Measurements from ENCODE around the gene SESTD1.
"Not testable (repeated sequence)": the region's sequence is repeated elsewhere in the genome, so short reads cannot be mapped to it uniquely, and the experiment has no call there.

SESTD1 gene

GRCh38 chr2:179237209-179237946 is 27.3 kb downstream of the SESTD1 start:
- no peak for DNase-seq
- Mint-ChIP-seq H3K27ac (no peak overlapping the region), H3K4me1 (ENCODE audit: low read depth) (peaks cover 36% of the 10 kb centered on the region), H3K36me3 (ENCODE audit: low read depth) (no peaks in the 10 kb centered on the region), H3K4me3 (no peak overlapping the region), H3K27me3 (no peaks in the 10 kb centered on the region), H3K9me3 (no peaks in the 10 kb centered on the region)

- H3K4me3 Mint-ChIP-seq, result no peak overlapping the region
- H3K4me1 Mint-ChIP-seq (ENCODE audit: low read depth), result peaks cover 32% of the 10 kb centered on the region
- H3K36me3 Mint-ChIP-seq (ENCODE audit: low read depth), result no peaks in the 10 kb centered on the region
- H3K9me3 Mint-ChIP-seq, result no peaks in the 10 kb centered on the region
- H3K27ac Mint-ChIP-seq, result no peak overlapping the region
- no peak for DNase-seq
- H3K27me3 Mint-ChIP-seq, result no peaks in the 10 kb centered on the region
These were observed 29.0 kb downstream of the SESTD1 start for GRCh38 chr2:179235463-179236108.

GRCh38 chr2:179234658-179235240 is 29.9 kb downstream of the SESTD1 start:
- Mint-ChIP-seq H3K36me3 (ENCODE audit: low read depth) (no peaks in the 10 kb centered on the region), H3K4me3 (no peak overlapping the region), H3K4me1 (ENCODE audit: low read depth) (peaks cover 23% of the 10 kb centered on the region), H3K9me3 (no peaks in the 10 kb centered on the region), H3K27ac (no peak overlapping the region), H3K27me3 (no peaks in the 10 kb centered on the region)
- DNase-seq, result no peak

GRCh38 chr2:179233626-179234430 is 30.8 kb downstream of the SESTD1 start:
- Mint-ChIP-seq H3K4me1 (ENCODE audit: low read depth) (peaks cover 14% of the 10 kb centered on the region), H3K27me3 (no peaks in the 10 kb centered on the region), H3K4me3 (no peak overlapping the region), H3K36me3 (ENCODE audit: low read depth) (no peaks in the 10 kb centered on the region), H3K9me3 (no peaks in the 10 kb centered on the region), H3K27ac (no peak overlapping the region)
- no peak for DNase-seq

- Mint-ChIP-seq H3K9me3 (no peaks in the 10 kb centered on the region), H3K36me3 (ENCODE audit: low read depth) (no peaks in the 10 kb centered on the region), H3K27ac (no peak overlapping the region), H3K4me1 (ENCODE audit: low read depth) (peaks cover 7% of the 10 kb centered on the region), H3K4me3 (no peak overlapping the region), H3K27me3 (no peaks in the 10 kb centered on the region)
- DNase-seq, result no peak
These were observed 31.5 kb downstream of the SESTD1 start for GRCh38 chr2:179233083-179233490.

GRCh38 chr2:179226961-179227259 is 37.7 kb downstream of the SESTD1 start:
- Mint-ChIP-seq H3K27me3 (no peaks in the 10 kb centered on the region), H3K36me3 (ENCODE audit: low read depth) (no peaks in the 10 kb centered on the region), H3K4me3 (no peak overlapping the region), H3K9me3 (no peaks in the 10 kb centered on the region), H3K4me1 (ENCODE audit: low read depth) (no peaks in the 10 kb centered on the region), H3K27ac (no peak overlapping the region)
- DNase-seq, result no peak

- Mint-ChIP-seq H3K4me1 (ENCODE audit: low read depth) (no peaks in the 10 kb centered on the region), H3K27me3 (no peaks in the 10 kb centered on the region), H3K36me3 (ENCODE audit: low read depth) (no peaks in the 10 kb centered on the region), H3K9me3 (no peaks in the 10 kb centered on the region), H3K4me3 (no peak overlapping the region), H3K27ac (no peak overlapping the region)
- no peak for DNase-seq
These were observed 38.2 kb downstream of the SESTD1 start for GRCh38 chr2:179226203-179226960.

- no peaks in the 10 kb centered on the region for H3K4me1 Mint-ChIP-seq (ENCODE audit: low read depth)
- H3K4me3 Mint-ChIP-seq, result no peak overlapping the region
- H3K27ac Mint-ChIP-seq, result no peak overlapping the region
- no peaks in the 10 kb centered on the region for H3K36me3 Mint-ChIP-seq (ENCODE audit: low read depth)
- H3K9me3 Mint-ChIP-seq, result no peaks in the 10 kb centered on the region
- no peaks in the 10 kb centered on the region for H3K27me3 Mint-ChIP-seq
- no peak for DNase-seq
These were observed 40.3 kb downstream of the SESTD1 start for GRCh38 chr2:179224361-179224760.

GRCh38 chr2:179222076-179222475 is 42.6 kb downstream of the SESTD1 start:
- H3K4me3 Mint-ChIP-seq, result no peak overlapping the region
- no peaks in the 10 kb centered on the region for H3K4me1 Mint-ChIP-seq (ENCODE audit: low read depth)
- DNase-seq, result no peak
- no peaks in the 10 kb centered on the region for H3K27me3 Mint-ChIP-seq
- H3K27ac Mint-ChIP-seq, result no peak overlapping the region
- no peaks in the 10 kb centered on the region for H3K36me3 Mint-ChIP-seq (ENCODE audit: low read depth)
- H3K9me3 Mint-ChIP-seq, result no peaks in the 10 kb centered on the region

GRCh38 chr2:179218848-179219594 is 45.6 kb downstream of the SESTD1 start:
- DNase-seq, result peak; percentile 50
- H3K27me3 Mint-ChIP-seq, result no peaks in the 10 kb centered on the region
- no peak overlapping the region for H3K4me3 Mint-ChIP-seq
- peaks cover 1% of the 10 kb centered on the region for H3K4me1 Mint-ChIP-seq (ENCODE audit: low read depth)
- no peak overlapping the region for H3K27ac Mint-ChIP-seq
- no peaks in the 10 kb centered on the region for H3K9me3 Mint-ChIP-seq
- no peaks in the 10 kb centered on the region for H3K36me3 Mint-ChIP-seq (ENCODE audit: low read depth)

GRCh38 chr2:179214671-179215070 is 50.0 kb downstream of the SESTD1 start:
- not testable (repeated sequence) for H3K27ac Mint-ChIP-seq; H3K9me3 Mint-ChIP-seq; H3K4me1 Mint-ChIP-seq (ENCODE audit: low read depth); H3K4me3 Mint-ChIP-seq; DNase-seq; H3K27me3 Mint-ChIP-seq; H3K36me3 Mint-ChIP-seq (ENCODE audit: low read depth)

- Mint-ChIP-seq H3K4me3 (no peak overlapping the region), H3K36me3 (ENCODE audit: low read depth) (no peaks in the 10 kb centered on the region), H3K27ac (no peak overlapping the region), H3K4me1 (ENCODE audit: low read depth) (peaks cover 1% of the 10 kb centered on the region), H3K27me3 (no peaks in the 10 kb centered on the region), H3K9me3 (peaks cover 25% of the 10 kb centered on the region)
- no peak for DNase-seq
These were observed 53.3 kb downstream of the SESTD1 start for GRCh38 chr2:179211355-179211754.

- H3K4me3 Mint-ChIP-seq; H3K4me1 Mint-ChIP-seq (ENCODE audit: low read depth); H3K27ac Mint-ChIP-seq; H3K27me3 Mint-ChIP-seq; H3K36me3 Mint-ChIP-seq (ENCODE audit: low read depth); DNase-seq: not testable (repeated sequence)
- H3K9me3 Mint-ChIP-seq, result peaks cover 25% of the 10 kb centered on the region
These were observed 56.4 kb downstream of the SESTD1 start for GRCh38 chr2:179208277-179208676.

GRCh38 chr2:179207047-179207446 is 57.6 kb downstream of the SESTD1 start:
- Mint-ChIP-seq H3K36me3 (ENCODE audit: low read depth) (peaks cover 7% of the 10 kb centered on the region), H3K9me3 (peaks cover 33% of the 10 kb centered on the region), H3K27ac (no peak overlapping the region), H3K4me3 (no peak overlapping the region), H3K27me3 (no peaks in the 10 kb centered on the region), H3K4me1 (ENCODE audit: low read depth) (no peaks in the 10 kb centered on the region)
- DNase-seq, result no peak

Data from activated T-cell treated with anti-CD3 and anti-CD28 coated beads, Interleukin-2, amount 50 U/mL, for 24 hours (primary cell).